Endothelial cell of umbilical vein (primary cell): Measurements from ENCODE around the gene INSYN2B.

Source experiments
- CTCF ChIP-seq, 2 donors: IDR thresholded peaks; 1 replicate in 1 of 2; 2 replicates in 1 of 2; pipeline ENCODE4 v1.5.1; 2011; ENCODE audit warnings: low read length in 2 of 2, mild to moderate bottlenecking in 2 of 2, moderate library complexity in 2 of 2, control low read depth in 1 of 2, inconsistent platforms in 1 of 2, low read depth in 1 of 2; ENCODE audit not compliant: insufficient read depth in 1 of 2; ENCODE audit errors: extremely low read depth in 1 of 2
- EZH2 ChIP-seq: IDR thresholded peaks from 2 replicates; pipeline ENCODE4 v1.6.1; 2012; ENCODE audit warnings: borderline replicate concordance, low read depth, mild to moderate bottlenecking, moderate library complexity, low read length, inconsistent platforms; ENCODE audit not compliant: severe bottlenecking
- FOS ChIP-seq: IDR thresholded peaks from 2 replicates; pipeline ENCODE4 v1.6.1; 2011; ENCODE audit warnings: mild to moderate bottlenecking, low read length, moderate library complexity, borderline replicate concordance; ENCODE audit not compliant: insufficient read depth
- GATA2 ChIP-seq: IDR thresholded peaks from 2 replicates; pipeline ENCODE4 v1.7.0; 2011; ENCODE audit warnings: low read depth, mild to moderate bottlenecking, moderate library complexity, mixed read lengths, low read length; ENCODE audit not compliant: insufficient read length, insufficient read depth
- JUN ChIP-seq: IDR thresholded peaks from 2 replicates; pipeline ENCODE4 v1.6.1; 2011; ENCODE audit warnings: borderline replicate concordance, low read depth; ENCODE audit not compliant: insufficient read length, insufficient read depth
- MAX ChIP-seq: IDR thresholded peaks from 2 replicates; pipeline ENCODE4 v1.6.1; 2011; ENCODE audit not compliant: insufficient read depth, insufficient read length
- POLR2A ChIP-seq: IDR thresholded peaks from 2 replicates; pipeline ENCODE4 v1.6.1; 2012; ENCODE audit warnings: low read depth, mild to moderate bottlenecking, control low read depth, low read length
- POLR2AphosphoS5 ChIP-seq: IDR thresholded peaks from 2 replicates; pipeline ENCODE4 v1.6.1; 2012; ENCODE audit warnings: low read depth, mild to moderate bottlenecking, control low read depth, low read length, moderate library complexity; ENCODE audit not compliant: insufficient read depth

GRCh38 chr5:169960659-169961058 is 19.6 kb downstream of the INSYN2B start:
- TF ChIP-seq CTCF (IDR thresholded peaks at IDR 0.05; ENCODE audit: extremely low read depth in 1 of 2, insufficient read depth in 1 of 2, low read depth in 1 of 2, low read length in 2 of 2) (no peak), POLR2A (no peak), JUN (no peak), EZH2 (no peak), POLR2AphosphoS5 (no peak), MAX (no peak), FOS (peak; percentile 22), GATA2 (no peak)
